ENCODE results near the gene CDC34. TPM values are rescaled to one million over a fixed set of nuclear protein-coding genes. Genes with fewer than 3 reads are reported as not detected.

CDC34 gene
- total and polyA plus RNA-seq, 4 donors, result 19.2 to 83.8 (median 41.7) TPM

- no peaks in the 10 kb centered on the region for H3K27me3 ChIP-seq (ENCODE audit: control insufficient read depth in 4 of 4, insufficient read depth in 4 of 4, low read length in 3 of 4)
- TF ChIP-seq TAF1 (conservative IDR thresholded peaks at IDR 0.05) (no peak), SP1 (IDR thresholded peaks at IDR 0.05) (peak; percentile 46), EGR1 (IDR thresholded peaks at IDR 0.05; ENCODE audit: low read depth in 2 of 2) (peak; percentile 30 to 93), GABPA (IDR thresholded peaks at IDR 0.05 in 1 of 2, conservative IDR thresholded peaks at IDR 0.05 in 1 of 2) (peak in 1 of 2 donors; percentile 64), ATF3 (IDR thresholded peaks at IDR 0.05) (no peak), NR2F2 (IDR thresholded peaks at IDR 0.05) (peak; percentile 73), HNF4A (conservative IDR thresholded peaks at IDR 0.05) (peak; percentile 32 to 90), RXRA (IDR thresholded peaks at IDR 0.05) (peak; percentile 76 to 97), FOXA1 (IDR thresholded peaks at IDR 0.05) (peak; percentile 75), CTCF (IDR thresholded peaks at IDR 0.05; ENCODE audit: low read depth, low read length, missing input control) (peak; percentile 20), ZBTB33 (IDR thresholded peaks at IDR 0.05) (no peak), MAX (IDR thresholded peaks at IDR 0.05) (no peak), RAD21 (IDR thresholded peaks at IDR 0.05) (no peak), HNF4G (IDR thresholded peaks at IDR 0.05) (no peak), JUND (IDR thresholded peaks at IDR 0.05) (peak in 1 of 2 donors; percentile 97), YY1 (IDR thresholded peaks at IDR 0.05) (peak; percentile 89), FOXA2 (IDR thresholded peaks at IDR 0.05) (peak; percentile 88)
- TF ChIP-seq, protein P1, sequence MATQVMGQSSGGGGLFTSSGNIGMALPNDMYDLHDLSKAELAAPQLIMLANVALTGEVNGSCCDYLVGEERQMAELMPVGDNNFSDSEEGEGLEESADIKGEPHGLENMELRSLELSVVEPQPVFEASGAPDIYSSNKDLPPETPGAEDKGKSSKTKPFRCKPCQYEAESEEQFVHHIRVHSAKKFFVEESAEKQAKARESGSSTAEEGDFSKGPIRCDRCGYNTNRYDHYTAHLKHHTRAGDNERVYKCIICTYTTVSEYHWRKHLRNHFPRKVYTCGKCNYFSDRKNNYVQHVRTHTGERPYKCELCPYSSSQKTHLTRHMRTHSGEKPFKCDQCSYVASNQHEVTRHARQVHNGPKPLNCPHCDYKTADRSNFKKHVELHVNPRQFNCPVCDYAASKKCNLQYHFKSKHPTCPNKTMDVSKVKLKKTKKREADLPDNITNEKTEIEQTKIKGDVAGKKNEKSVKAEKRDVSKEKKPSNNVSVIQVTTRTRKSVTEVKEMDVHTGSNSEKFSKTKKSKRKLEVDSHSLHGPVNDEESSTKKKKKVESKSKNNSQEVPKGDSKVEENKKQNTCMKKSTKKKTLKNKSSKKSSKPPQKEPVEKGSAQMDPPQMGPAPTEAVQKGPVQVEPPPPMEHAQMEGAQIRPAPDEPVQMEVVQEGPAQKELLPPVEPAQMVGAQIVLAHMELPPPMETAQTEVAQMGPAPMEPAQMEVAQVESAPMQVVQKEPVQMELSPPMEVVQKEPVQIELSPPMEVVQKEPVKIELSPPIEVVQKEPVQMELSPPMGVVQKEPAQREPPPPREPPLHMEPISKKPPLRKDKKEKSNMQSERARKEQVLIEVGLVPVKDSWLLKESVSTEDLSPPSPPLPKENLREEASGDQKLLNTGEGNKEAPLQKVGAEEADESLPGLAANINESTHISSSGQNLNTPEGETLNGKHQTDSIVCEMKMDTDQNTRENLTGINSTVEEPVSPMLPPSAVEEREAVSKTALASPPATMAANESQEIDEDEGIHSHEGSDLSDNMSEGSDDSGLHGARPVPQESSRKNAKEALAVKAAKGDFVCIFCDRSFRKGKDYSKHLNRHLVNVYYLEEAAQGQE (IDR thresholded peaks at IDR 0.05), result no peak
- DNase-seq (ENCODE audit: low spot score), result no peak
- peak overlapping the region; percentile 83 to 95 for H3K27ac ChIP-seq (ENCODE audit: low read depth in 1 of 2, low read length in 2 of 2)
- no peaks in the 10 kb centered on the region for H3K9me3 ChIP-seq (ENCODE audit: control insufficient read depth in 4 of 4, low read length in 3 of 4)
- peaks cover 15 to 37% (median 22%) of the 10 kb centered on the region in 4 donors for H3K4me1 ChIP-seq (ENCODE audit: control insufficient read depth in 4 of 4, insufficient read depth in 4 of 4, low read length in 3 of 4)
- H3K4me3 ChIP-seq (ENCODE audit: low read depth in 1 of 3, low read length in 3 of 3), result no peak overlapping the region
- no peak overlapping the region for H3K9ac ChIP-seq (ENCODE audit: low read depth in 1 of 2, low read length in 2 of 2)
- WGBS, result 41% methylated on average over 16 of the region's 16 CpGs
- peaks cover 3 to 22% (median 16%) of the 10 kb centered on the region in 4 donors for H3K36me3 ChIP-seq (ENCODE audit: control insufficient read depth in 4 of 4, insufficient read depth in 3 of 4, low read depth in 1 of 4, low read length in 3 of 4)
These were observed 3.7 kb downstream of the CDC34 start for GRCh38 chr19:535017-535835.

Data from liver (tissue), 9 donors.